Hematopoietic multipotent progenitor cell treated with erythropoietin and hydrocortisone succinate and interleukin-3 and kit ligand, for 4 days (in vitro differentiated cells): Measurements from ENCODE around the gene ZNHIT1.
"Not testable (repeated sequence)": the region's sequence is repeated elsewhere in the genome, so short reads cannot be mapped to it uniquely, and the experiment has no call there.

ENCODE experiments used
- DNase-seq: peaks from one replicate; pipeline ENCODE4 v3.0.0-alpha.2; 2015

The ZNHIT1 gene

DNA sequence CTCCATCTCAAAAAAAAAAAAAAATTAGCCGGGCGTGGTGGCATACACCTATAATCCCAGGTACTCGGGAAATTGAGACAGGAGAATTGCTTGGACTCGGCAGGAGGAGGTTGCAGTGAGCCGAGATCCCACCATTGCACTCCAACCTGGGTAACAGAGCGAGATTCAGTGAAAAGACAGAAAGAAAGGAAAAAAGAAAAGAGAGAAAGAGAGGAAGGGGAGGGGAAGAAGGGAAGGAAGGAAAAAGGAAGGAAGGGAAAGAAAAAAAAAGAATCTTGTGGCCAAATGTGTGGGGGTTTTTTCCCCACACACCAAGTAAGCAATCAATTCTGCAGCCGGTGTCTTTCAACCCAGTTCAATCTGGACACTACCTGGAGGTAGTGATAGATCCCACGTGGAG, 28.9 kb upstream of the ZNHIT1 start:
- DNase-seq = no peak

- no peak for DNase-seq
Measured at GRCh38 chr7:101195884-101196283, 22.1 kb upstream of the ZNHIT1 start.

DNA sequence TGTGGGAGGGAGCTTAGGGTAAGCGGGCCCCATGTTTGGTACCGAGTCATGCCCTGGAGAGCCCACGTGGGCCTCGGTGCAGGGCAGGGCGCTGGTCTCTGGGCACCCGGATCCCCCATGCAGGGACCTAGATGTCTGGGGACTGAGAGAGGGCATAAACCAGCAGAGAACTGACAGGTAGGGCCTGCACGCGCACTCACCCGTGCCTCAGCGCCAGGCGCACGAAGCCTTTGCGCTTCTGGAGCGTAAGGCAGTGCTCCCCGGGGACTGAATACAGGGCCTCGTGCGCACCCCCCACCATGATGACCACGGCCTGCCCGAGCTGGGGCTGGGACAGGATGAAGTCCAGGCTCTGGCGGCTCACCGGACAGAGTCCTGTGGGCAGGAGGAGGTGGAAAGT, 20.0 kb upstream of the ZNHIT1 start:
- no peak for DNase-seq

DNA sequence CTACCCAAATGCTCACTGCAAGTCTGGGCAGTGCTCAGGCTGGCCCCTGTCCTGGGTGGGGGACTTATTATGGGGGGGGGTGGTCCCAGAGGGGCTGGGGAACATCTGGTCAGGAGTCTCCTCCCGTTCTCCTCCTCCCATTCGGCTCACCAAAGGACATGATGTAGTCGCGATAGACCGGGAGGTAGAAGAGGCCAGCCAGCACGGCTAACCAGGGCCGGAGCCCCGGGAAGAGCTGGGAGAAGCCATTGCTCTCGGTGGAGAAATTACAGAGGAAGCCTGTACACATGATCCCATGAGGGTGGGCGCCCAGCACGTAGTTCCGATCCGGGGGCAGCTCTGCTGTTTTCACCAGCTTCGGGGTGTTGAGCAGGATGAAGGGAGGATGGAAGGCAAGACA, 19.5 kb upstream of the ZNHIT1 start:
- no peak for DNase-seq

DNA sequence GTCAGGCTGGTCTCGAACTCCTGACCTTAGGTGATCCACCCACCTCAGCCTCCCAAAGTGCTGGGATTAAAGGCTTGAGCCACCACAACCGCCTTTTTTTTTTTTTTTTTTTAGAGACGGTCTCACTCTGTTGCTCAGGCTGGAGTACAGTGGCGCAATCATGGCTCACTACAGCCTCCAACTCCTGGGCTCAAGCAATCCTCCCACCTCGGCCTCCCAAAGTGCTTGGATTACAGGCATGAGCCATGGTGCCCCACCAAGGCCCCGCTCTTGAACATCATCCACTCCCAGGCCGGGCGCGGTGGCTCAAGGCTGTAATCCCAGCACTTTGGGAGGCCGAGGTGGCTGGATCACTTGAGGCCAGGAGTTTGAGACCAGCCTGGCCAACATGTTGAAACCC, 18.4 kb upstream of the ZNHIT1 start:
- not testable (repeated sequence) for DNase-seq

GRCh38 chr7:101200504-101200861, 17.5 kb upstream of the ZNHIT1 start:
- DNase-seq = no peak

- no peak for DNase-seq
Measured at GRCh38 chr7:101200862-101201599, 16.9 kb upstream of the ZNHIT1 start, which contains the start of gene MOGAT3. Gene MOGAT3, minus strand, starts transcription at chr7:101201036. Its CDS starts 182 bp downstream, at chr7:101200854.

- DNase-seq = no peak
Measured at GRCh38 chr7:101201695-101202602, 16.0 kb upstream of the ZNHIT1 start.

- DNase-seq = no peak
Measured at GRCh38 chr7:101202603-101202918, 15.4 kb upstream of the ZNHIT1 start.

DNA sequence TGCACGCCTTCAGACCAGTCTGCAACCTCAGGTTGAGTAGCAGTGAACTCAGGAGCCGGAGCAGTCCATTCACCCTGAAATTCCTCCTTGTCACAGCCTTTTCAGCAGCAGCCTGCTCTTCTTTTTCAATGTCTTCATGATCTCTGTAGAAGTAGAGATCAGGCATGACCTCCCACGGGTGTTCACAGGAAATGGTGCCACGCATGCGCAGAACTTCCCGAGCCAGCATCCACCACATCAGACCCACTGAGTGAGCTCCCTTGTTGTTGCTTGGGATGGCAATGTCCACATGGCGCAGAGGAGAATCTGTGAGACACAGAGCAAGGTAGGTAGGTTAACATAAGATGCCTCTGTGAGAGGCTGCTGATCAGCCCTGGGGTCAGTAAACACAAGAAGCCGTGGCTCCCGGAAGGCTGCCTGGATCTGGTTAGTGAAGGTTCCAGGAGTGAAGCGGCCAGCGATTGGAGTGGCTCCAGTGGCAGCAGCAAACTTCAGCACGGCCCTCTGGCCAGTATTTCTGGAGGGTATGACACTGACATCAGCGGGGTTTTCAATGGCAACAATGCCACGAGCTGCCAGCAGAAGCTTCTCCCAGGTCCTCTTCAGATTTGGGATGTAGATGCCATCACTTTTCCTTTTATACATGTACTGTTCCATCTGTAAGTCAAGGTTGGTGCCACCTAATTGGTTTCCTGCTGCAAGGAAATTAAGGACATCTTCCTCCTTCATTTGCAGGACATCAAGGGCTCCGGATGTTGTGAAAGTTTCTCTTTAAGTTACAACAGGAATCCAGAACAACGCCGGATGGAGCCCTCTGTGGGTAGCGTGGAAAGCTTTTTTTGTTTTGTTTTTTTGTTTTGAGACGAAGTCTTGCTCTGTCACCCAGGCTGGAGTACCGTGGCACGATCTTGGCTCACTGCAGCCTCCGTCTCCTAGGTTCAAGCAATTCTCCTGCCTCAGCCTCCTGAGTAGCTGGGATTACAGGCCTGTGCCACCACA, 13.9 kb upstream of the ZNHIT1 start:
- DNase-seq = not testable (repeated sequence)

DNA sequence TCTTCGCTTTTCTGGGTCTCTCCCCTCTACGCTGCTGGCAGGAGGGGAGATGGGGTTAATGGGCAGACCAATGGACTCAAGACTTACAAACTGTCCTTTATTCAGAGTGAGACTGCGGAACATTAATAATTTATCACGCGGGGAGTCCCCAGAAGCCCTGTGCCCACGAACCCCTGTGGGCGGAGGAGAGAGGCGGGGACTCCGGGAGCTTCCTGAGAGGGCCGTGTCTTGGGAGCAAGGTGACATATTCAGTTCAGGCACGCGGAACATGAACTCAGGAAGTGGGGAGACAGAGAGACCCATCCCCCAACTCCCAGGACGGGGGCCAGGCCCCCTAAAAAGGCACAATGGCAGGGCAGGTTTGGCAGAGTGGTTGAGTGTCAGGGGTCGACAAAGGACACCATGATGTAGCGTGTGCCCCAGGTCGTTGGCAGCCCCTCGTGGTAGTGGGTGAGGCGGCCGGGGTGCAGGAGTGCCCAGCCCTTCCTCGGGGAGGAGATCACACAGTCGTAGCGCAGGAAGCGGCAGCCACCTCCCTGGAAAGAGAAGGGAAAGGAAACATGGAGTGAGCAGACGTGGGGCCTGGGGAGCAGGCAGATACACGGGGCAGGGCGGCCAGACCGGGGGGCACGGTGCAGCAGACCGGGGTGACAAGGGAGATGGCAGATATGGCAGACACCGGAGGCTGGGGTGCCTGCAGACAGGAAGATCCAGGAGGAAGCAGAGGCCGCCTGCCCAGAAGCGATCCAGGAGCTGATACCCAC, 11.9 kb upstream of the ZNHIT1 start:
- DNase-seq = no peak

DNA sequence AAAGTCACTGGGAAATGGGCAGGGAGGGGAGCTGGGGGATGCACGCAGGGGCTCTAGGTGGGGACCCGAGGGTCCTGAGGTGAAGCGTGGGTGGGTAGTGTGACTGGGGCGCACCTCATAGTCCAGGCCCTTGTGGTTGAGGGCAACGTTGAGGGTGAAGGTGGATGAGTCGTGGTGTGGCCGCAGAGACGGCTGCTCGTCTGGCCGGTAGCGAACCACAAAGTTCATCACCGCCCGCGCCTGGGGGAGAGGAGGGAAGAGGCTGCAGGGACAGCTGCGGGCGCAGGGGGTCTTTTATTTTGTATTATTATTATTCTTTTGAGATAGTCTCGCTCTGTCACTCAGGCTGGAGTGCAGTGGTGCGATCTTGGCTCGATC, 11.3 kb upstream of the ZNHIT1 start:
- DNase-seq = no peak

DNA sequence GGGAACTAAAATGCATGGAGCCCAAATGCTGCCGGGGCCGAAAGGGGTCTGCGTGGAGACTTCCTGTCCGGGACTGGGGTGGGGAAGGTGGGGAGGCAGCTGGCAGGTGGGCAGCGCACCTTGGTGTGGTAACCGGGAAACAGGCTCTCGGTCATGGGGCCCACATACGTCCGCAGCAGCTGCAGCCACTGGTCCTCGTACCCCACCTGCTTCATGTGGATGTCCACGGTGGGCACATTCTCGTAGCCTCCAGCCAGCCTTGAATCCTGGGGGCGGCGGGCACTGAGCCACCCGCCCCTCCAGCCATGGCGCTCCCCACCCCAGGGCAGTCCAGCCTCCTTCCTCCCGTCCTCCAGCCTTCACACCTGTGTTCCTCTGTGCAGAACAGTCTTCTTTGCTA, 10.5 kb upstream of the ZNHIT1 start:
- DNase-seq = no peak

- no peak for DNase-seq
Measured at GRCh38 chr7:101208794-101209193, 9.2 kb upstream of the ZNHIT1 start.

- DNase-seq = no peak
Measured at GRCh38 chr7:101210143-101210542, 7.8 kb upstream of the ZNHIT1 start.

- DNase-seq = no peak
Measured at GRCh38 chr7:101211501-101211900, 6.5 kb upstream of the ZNHIT1 start.

- DNase-seq = no peak
Measured at GRCh38 chr7:101212014-101212413, 6.0 kb upstream of the ZNHIT1 start.

GRCh38 chr7:101216001-101216859, 1.7 kb upstream of the ZNHIT1 start:
- DNase-seq = peak; percentile 57

DNA sequence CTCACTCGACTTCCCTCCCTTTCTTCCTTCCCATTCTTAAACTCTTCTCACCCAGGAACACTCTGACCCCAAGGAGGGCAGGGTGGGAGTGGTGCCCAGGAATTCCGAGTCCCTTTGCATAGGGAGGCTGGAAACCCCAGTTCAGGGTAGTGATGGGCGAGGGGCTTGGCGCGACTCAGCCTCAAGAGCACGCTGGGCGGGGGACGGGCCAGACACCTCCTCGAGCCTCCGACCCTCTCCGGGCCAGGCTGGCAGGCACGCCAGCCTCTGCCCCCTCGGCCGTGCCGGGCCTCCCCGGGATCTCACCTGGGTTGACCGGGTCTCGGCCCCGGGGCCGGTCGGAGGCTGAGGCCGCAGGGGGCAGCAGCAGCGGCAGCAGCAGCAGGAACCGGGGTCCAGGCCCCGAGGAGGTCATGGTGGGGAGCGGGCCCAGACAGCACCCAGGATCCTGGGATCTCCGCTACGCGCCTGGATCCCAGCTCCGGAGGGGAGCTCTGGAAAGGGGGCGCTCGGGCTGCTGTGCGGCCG, 1.0 kb upstream of the ZNHIT1 start:
- DNase-seq = no peak

GRCh38 chr7:101218236-101219125, 516 bp downstream of the ZNHIT1 start:
- DNase-seq = no peak
